Measurements from ENCODE around the gene SOCS1.

Gene SOCS1

GRCh38 chr16:11205754-11206581, 50.0 kb downstream of the SOCS1 start:
- DNase-seq (ENCODE audit: low read depth in 1 of 2, low spot score in 1 of 2), result no peak

- DNase-seq (ENCODE audit: low read depth in 1 of 2, low spot score in 1 of 2), result no peak
Observed at GRCh38 chr16:11205065-11205699, 50.8 kb downstream of the SOCS1 start.

- no peak for DNase-seq (ENCODE audit: low read depth in 1 of 2, low spot score in 1 of 2)
Observed at GRCh38 chr16:11204513-11205047, 51.4 kb downstream of the SOCS1 start.

All from activated T-helper 1 cell treated with anti-CD3 and anti-CD28 coated beads, Interleukin-2, amount 50 U/mL, for 16 hours (primary cell).